BE2C (cell line): ENCODE measurements around the gene LGALS9.

Source experiments
- DNase-seq: peaks from one replicate; pipeline ENCODE4 v3.0.0-alpha.2; 2020
- H3K27me3 ChIP-seq: fragments of 250-450 bp; sonication (Bioruptor Pico); 2 replicates; pipeline ENCODE4 v1.5.1; 2020; ENCODE audit warnings: mild to moderate bottlenecking
- H3K36me3 ChIP-seq: fragments of 250-450 bp; sonication (Bioruptor Pico); 2 replicates; pipeline ENCODE4 v1.5.1; 2020; ENCODE audit warnings: mild to moderate bottlenecking
- H3K4me1 ChIP-seq: fragments of 250-450 bp; sonication (Bioruptor Pico); 2 replicates; pipeline ENCODE4 v1.5.1; 2020
- H3K4me3 ChIP-seq: 2 replicates; pipeline ENCODE4 v1.5.1; 2011; ENCODE audit warnings: low read depth, low read length
- H3K9me3 ChIP-seq: fragments of 250-450 bp; sonication (Bioruptor Pico); 2 replicates; pipeline ENCODE4 v1.5.1; 2020
- CTCF ChIP-seq: IDR thresholded peaks from 2 replicates; pipeline ENCODE4 v1.5.1; 2012; ENCODE audit warnings: mild to moderate bottlenecking, low read depth, low read length

LGALS9 gene

GRCh38 chr17:27612160-27612770 lies 18.7 kb upstream of the LGALS9 start:
- no peaks in the 10 kb centered on the region for H3K4me1 ChIP-seq
- no peaks in the 10 kb centered on the region for H3K36me3 ChIP-seq
- H3K27me3 ChIP-seq = no peaks in the 10 kb centered on the region
- TF ChIP-seq CTCF = no peak
- no peak overlapping the region for H3K4me3 ChIP-seq
- H3K9me3 ChIP-seq = no peaks in the 10 kb centered on the region
- DNase-seq = no peak

GRCh38 chr17:27613433-27613832 lies 17.6 kb upstream of the LGALS9 start:
- no peaks in the 10 kb centered on the region for H3K9me3 ChIP-seq
- H3K36me3 ChIP-seq = no peaks in the 10 kb centered on the region
- H3K4me1 ChIP-seq = no peaks in the 10 kb centered on the region
- no peaks in the 10 kb centered on the region for H3K27me3 ChIP-seq
- no peak for TF ChIP-seq CTCF
- no peak for DNase-seq
- no peak overlapping the region for H3K4me3 ChIP-seq

GRCh38 chr17:27615121-27615520 lies 15.9 kb upstream of the LGALS9 start:
- Histone ChIP-seq H3K4me1 (no peaks in the 10 kb centered on the region), H3K27me3 (no peaks in the 10 kb centered on the region), H3K4me3 (no peak overlapping the region), H3K36me3 (no peaks in the 10 kb centered on the region), H3K9me3 (no peaks in the 10 kb centered on the region)
- DNase-seq = no peak
- no peak for TF ChIP-seq CTCF

- DNase-seq = no peak
These were observed 14.6 kb upstream of the LGALS9 start for GRCh38 chr17:27616414-27616813.

GRCh38 chr17:27618417-27618816 lies 12.6 kb upstream of the LGALS9 start:
- H3K4me1 ChIP-seq = no peaks in the 10 kb centered on the region
- no peak for DNase-seq
- H3K36me3 ChIP-seq = no peaks in the 10 kb centered on the region
- H3K27me3 ChIP-seq = no peaks in the 10 kb centered on the region
- no peak overlapping the region for H3K4me3 ChIP-seq
- no peak for TF ChIP-seq CTCF
- no peaks in the 10 kb centered on the region for H3K9me3 ChIP-seq

More at GRCh38 chr17:27616414-27616813, 14.6 kb upstream of the LGALS9 start:
- Histone ChIP-seq H3K4me3 (no peak overlapping the region), H3K27me3 (no peaks in the 10 kb centered on the region), H3K36me3 (no peaks in the 10 kb centered on the region), H3K4me1 (no peaks in the 10 kb centered on the region), H3K9me3 (no peaks in the 10 kb centered on the region)
- no peak for TF ChIP-seq CTCF

- H3K9me3 ChIP-seq = no peaks in the 10 kb centered on the region
- no peaks in the 10 kb centered on the region for H3K36me3 ChIP-seq
- H3K4me1 ChIP-seq = no peaks in the 10 kb centered on the region
- no peak overlapping the region for H3K4me3 ChIP-seq
- no peak for TF ChIP-seq CTCF
- DNase-seq = no peak
- no peaks in the 10 kb centered on the region for H3K27me3 ChIP-seq
These were observed 10.3 kb upstream of the LGALS9 start for GRCh38 chr17:27620721-27621120.
